Anterior cingulate cortex (tissue), 58 donors: ENCODE results near the gene ATR.
A peak's percentile ranks its signal among the peaks of the same experiment; 100 is the strongest.
"Not testable (repeated sequence)": the region's sequence is repeated elsewhere in the genome, so short reads cannot be mapped to it uniquely, and the experiment has no call there.

Source experiments
- DNase-seq, 58 donors: peaks; one replicate each; lab custom pipeline; 2025; lab: John Stamatoyannopoulos, UW

ATR gene

GRCh38 chr3:142459929-142460328, 118.6 kb downstream of the ATR start:
- DNase-seq = no peak

GRCh38 chr3:142459096-142459495, 119.4 kb downstream of the ATR start:
- no peak for DNase-seq

- no peak for DNase-seq
Observed at GRCh38 chr3:142450881-142451280, 127.7 kb downstream of the ATR start.

GRCh38 chr3:142450189-142450588, 128.3 kb downstream of the ATR start:
- no peak for DNase-seq

GRCh38 chr3:142447852-142448823, 130.4 kb downstream of the ATR start, which contains the start of gene XRN1:
TSS of gene XRN1 (minus strand) at chr3:142448037. CDS start at chr3:142447944, 93 bp downstream.
- DNase-seq = peak; percentile 34 to 92 (median 83)

GRCh38 chr3:142447301-142447851, 131.2 kb downstream of the ATR start:
- DNase-seq = peak in 37 of 58 donors; percentile 14 to 75 (median 41)

- DNase-seq = no peak
Observed at GRCh38 chr3:142445816-142446254, 132.7 kb downstream of the ATR start.

GRCh38 chr3:142444343-142444742, 134.2 kb downstream of the ATR start:
- no peak for DNase-seq

GRCh38 chr3:142443060-142443459, 135.5 kb downstream of the ATR start:
- not testable (repeated sequence) for DNase-seq

- not testable (repeated sequence) for DNase-seq
Observed at GRCh38 chr3:142439499-142440220, 138.9 kb downstream of the ATR start.

GRCh38 chr3:142438096-142438495, 140.4 kb downstream of the ATR start:
- not testable (repeated sequence) for DNase-seq

GRCh38 chr3:142436951-142437585, 141.5 kb downstream of the ATR start:
- no peak for DNase-seq

GRCh38 chr3:142434503-142434902, 144.0 kb downstream of the ATR start:
- no peak for DNase-seq

- no peak for DNase-seq
Observed at GRCh38 chr3:142433110-142433509, 145.4 kb downstream of the ATR start.

GRCh38 chr3:142429582-142429981, 149.0 kb downstream of the ATR start:
- DNase-seq = no peak

- no peak for DNase-seq
Observed at GRCh38 chr3:142424754-142425153, 153.8 kb downstream of the ATR start.

- no peak for DNase-seq
Observed at GRCh38 chr3:142418926-142419592, 159.5 kb downstream of the ATR start.

GRCh38 chr3:142417302-142417701, 161.2 kb downstream of the ATR start:
- no peak for DNase-seq

- DNase-seq = not testable (repeated sequence)
Observed at GRCh38 chr3:142400537-142400936, 178.0 kb downstream of the ATR start.
